GM20431 (cell line): Measurements from ENCODE around the gene PTPRN2.
"Not testable (repeated sequence)": the region's sequence is repeated elsewhere in the genome, so short reads cannot be mapped to it uniquely, and the experiment has no call there.

ENCODE experiments used
- in situ Hi-C: fragments of 300-500 bp; cut with MseI, MboI; formaldehyde crosslinking; loops from one replicate; pipeline ENCODE4 v1.15.0; 2020; ENCODE audit warnings: low sequenced_read_pairs; ENCODE audit not compliant: unreplicated experiment

The PTPRN2 gene

GRCh38 chr7:158281441-158281840 lies 306.2 kb downstream of the PTPRN2 start:
- in situ Hi-C loops, result loop anchor here (25.0 kb wide), 1 partner anchor 94 kb away; no protein-coding TSS in a partner anchor

DNA sequence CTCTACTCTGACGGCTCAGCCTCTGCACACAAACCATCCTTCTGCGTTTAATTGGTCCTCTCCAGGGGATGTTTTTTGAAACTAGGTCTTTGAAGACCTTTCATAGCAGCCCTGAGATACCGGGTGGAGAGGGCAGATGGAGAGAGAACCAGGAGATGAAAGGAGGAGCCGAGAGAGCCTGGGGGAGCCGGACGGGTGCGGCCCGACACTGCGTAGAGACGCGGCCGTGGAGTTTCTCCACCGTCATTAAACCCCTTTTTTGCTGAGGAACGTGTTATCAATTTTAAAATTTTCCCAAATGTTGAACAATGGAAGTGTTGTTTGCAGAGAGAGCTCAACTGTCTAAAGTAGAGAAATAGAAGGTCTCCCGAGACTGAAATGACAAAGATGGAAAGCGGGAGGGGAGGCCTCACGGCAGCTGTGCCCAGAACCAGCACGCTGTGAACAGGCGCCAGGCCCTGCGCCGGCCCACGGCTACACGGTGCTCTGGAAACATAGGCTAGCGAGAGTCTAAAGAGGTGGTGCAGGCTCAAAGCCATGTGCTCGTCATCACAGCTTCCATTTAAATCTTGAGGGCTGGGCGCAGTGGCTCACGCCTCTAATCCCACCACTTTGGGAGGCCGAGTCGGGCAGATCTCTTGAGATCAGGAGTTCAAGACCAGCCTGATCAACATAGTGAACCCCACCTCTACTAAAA lies 307.0 kb downstream of the PTPRN2 start:
- in situ Hi-C loops, result loop anchor here (25.0 kb wide), 1 partner anchor 93 kb away; no protein-coding TSS in a partner anchor

- in situ Hi-C loops, result loop anchor here (25.0 kb wide), 1 partner anchor 92 kb away; no protein-coding TSS in a partner anchor
Measured at GRCh38 chr7:158279539-158280447, 307.8 kb downstream of the PTPRN2 start.

- in situ Hi-C loops, result loop anchor here (25.0 kb wide), 1 partner anchor 92 kb away; no protein-coding TSS in a partner anchor
Measured at GRCh38 chr7:158278745-158279320, 308.8 kb downstream of the PTPRN2 start.

- in situ Hi-C loops, result loop anchor here (25.0 kb wide), 1 partner anchor 90 kb away; no protein-coding TSS in a partner anchor
Measured at GRCh38 chr7:158277219-158278141, 310.1 kb downstream of the PTPRN2 start.

DNA sequence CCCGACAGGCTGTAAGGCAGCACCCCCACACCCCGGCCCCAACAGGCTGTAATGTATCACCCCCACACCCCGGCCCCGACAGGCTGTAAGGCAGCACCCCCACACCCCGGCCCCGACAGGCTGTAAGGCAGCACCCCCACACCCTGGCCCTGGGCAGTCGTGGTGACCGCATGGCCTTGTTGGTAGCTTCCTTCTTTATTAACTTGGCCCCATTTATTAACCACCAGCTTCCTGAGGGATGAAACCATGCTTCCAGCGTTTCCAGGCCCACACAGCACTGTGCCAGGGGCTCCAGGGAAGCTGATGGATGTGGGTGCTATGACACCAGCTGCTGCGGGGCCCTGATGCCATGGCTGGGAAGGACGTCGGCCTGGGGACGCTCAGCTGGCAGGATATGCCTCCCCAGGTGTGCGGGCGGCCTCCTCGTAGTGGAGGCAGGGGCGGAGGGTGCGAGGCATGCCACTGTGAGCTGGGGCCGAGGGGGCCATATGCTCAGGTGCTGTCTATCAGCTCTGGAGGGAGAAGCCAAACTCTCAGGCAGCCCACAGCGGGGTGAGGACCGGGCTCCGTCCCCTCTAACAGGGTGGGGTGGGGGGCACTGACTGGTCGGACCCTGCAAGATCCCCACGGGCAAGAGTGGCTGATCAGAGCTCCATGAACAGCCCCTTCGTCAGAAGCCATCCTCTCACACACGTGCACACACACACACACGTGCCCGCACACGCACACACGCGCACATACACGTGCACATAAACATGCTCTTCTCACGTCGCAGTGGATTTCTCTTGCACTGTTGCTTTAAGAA lies 311.0 kb downstream of the PTPRN2 start:
- in situ Hi-C loops, result loop anchor here (25.0 kb wide), 1 partner anchor 89 kb away; no protein-coding TSS in a partner anchor

GRCh38 chr7:158275711-158276413 lies 311.8 kb downstream of the PTPRN2 start:
- in situ Hi-C loops, result loop anchor here (25.0 kb wide), 1 partner anchor 89 kb away; no protein-coding TSS in a partner anchor

GRCh38 chr7:158274996-158275395 lies 312.6 kb downstream of the PTPRN2 start:
- in situ Hi-C loops, result loop anchor here (25.0 kb wide), 1 partner anchor 88 kb away; no protein-coding TSS in a partner anchor

- in situ Hi-C loops, result no loop called here
Measured at GRCh38 chr7:158274404-158274811, 313.2 kb downstream of the PTPRN2 start.

- in situ Hi-C loops, result not testable (repeated sequence)
Measured at GRCh38 chr7:158273756-158274342, 313.8 kb downstream of the PTPRN2 start.

- in situ Hi-C loops, result no loop called here
Measured at GRCh38 chr7:158273138-158273651, 314.4 kb downstream of the PTPRN2 start.

DNA sequence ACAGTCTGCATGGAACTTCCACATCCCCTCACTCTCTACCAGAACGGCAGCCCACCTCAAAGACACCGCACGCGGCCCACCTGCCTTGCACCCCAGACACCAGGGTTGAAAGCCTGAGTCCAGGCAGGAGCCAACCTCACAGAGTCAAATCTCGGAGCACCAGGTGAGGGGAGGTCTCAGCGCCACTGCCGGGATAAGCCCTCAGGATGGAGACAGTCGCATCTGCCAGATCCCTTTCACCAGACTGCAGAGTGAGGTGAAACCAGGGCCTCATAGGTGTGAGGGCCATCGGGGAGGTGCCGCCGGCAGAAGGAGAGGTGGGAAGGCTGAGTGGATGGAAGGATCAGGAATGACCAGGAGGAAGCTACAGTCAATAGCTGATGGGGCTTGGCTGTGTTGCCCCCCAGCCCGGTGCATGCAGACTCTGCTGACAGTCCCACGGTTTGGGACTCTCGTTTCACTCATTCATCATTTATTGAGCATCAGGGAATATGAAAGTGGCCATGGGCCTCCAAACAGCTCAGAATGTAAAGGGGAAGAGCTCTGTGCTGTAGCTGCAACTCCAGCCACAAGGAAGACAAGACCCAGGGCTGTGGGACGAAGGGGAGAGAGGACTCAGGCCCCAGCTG lies 315.0 kb downstream of the PTPRN2 start:
- in situ Hi-C loops, result no loop called here

DNA sequence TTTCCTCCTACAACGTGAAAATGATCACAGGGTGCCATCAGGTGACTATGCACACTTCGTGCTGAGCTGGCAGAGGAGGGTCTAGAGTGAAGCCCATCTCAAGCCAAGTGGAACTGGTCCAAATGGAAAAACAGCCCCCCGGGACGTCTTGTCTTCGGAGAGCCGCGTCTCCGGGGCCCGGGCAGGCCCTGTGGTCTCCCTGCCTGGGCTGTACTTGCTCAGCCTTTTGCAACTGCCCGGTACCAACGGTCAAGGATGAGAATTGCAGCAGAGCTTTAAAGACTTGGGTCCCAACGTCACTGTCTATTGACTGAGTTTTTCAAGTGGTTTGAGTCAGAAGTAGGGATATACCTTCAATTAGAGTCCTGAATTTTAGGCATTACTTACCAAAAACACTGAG lies 315.5 kb downstream of the PTPRN2 start:
- in situ Hi-C loops, result no loop called here

DNA sequence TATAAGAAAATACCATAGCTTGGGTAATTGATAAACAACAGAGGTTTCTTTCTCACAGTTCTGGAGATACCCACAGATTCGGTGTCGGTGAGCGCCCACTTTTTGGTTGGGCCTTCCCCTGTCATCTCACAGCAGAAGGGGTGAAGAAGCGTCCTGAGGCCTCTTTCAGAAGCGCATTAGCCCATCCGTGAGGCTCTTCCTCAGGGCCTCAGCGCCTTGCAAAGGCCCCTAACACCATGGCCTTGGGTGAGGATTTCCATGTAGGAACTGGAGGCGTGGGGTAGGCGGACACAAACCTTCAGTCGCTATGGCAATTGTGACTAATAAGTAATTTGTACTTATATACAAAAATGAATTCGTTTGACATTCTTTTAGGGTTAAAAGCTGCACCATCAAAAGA lies 316.0 kb downstream of the PTPRN2 start:
- in situ Hi-C loops, result no loop called here

- in situ Hi-C loops, result no loop called here
Measured at GRCh38 chr7:158270856-158271413, 316.7 kb downstream of the PTPRN2 start.

DNA sequence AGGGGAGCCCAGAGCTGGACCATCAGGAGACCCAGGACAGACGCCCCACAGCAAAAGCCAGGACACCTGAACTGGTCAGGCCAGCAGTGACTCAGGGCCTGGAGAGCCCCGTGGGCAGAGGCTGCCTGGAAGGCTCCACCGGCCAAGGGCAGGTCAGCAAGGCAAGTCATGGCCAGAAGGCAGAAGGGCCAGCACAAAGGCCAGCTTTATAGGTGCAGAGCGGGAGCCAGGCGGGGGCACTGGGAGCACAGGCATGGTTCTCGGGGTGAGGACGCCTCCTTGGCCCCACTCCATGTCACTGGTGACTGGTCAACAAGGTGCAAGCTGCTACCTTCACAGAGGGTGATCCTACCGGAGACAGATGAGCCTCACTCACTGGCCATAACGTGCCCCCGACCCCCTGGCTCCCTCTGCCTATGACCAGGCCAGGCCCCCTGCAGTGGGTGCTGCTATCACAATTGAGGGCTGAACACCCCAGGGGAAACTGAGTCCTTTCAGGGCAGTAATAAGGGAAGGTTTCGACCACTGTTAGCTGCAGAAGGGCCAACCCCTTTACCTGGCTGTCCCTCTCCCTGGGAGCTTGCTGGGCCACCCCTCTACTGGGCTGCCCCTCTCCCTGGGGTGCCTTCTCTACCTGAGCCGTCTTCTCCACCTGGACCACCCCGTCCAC lies 317.4 kb downstream of the PTPRN2 start:
- in situ Hi-C loops, result no loop called here
